Lung (tissue), 12 donors: ENCODE results near the gene EFCAB11. TPM values are rescaled to one million over a fixed set of nuclear protein-coding genes. Genes with fewer than 3 reads are reported as not detected.
"Not testable (repeated sequence)": the region's sequence is repeated elsewhere in the genome, so short reads cannot be mapped to it uniquely, and the experiment has no call there.

Experiments
- ATAC-seq: fragments of 200-7000 bp; cut with Tn5 transposase; one replicate; pipeline ENCODE4 v1.9.1; 2020; ENCODE audit warnings: moderate number of reproducible peaks; ENCODE audit not compliant: insufficient read depth, low FRiP score
- DNase-seq, 3 donors: peaks; one replicate each; pipeline ENCODE4 v3.0.0-alpha.2; 2013 to 2017
- H3K27ac ChIP-seq, 2 donors: one replicate each; pipeline ENCODE4 v1.5.1; 2013; ENCODE audit warnings: mild to moderate bottlenecking in 2 of 2, moderate library complexity in 2 of 2, control low read depth in 1 of 2, inconsistent platforms in 1 of 2, low read depth in 1 of 2, low read length in 1 of 2
- H3K27me3 ChIP-seq, 3 donors: one replicate each; pipeline ENCODE4 v1.5.1; 2013; ENCODE audit warnings: low read length in 2 of 3; ENCODE audit not compliant: control insufficient read depth in 3 of 3, insufficient read depth in 3 of 3
- H3K36me3 ChIP-seq, 4 donors: one replicate each; pipeline ENCODE4 v1.5.1; 2013; ENCODE audit warnings: low read length in 4 of 4, mild to moderate bottlenecking in 1 of 4, moderate library complexity in 1 of 4; ENCODE audit not compliant: control insufficient read depth in 4 of 4, insufficient read depth in 4 of 4
- H3K4me1 ChIP-seq, 5 donors: one replicate each; pipeline ENCODE4 v1.5.1; 2013; ENCODE audit warnings: low read length in 5 of 5, mild to moderate bottlenecking in 2 of 5, moderate library complexity in 1 of 5; ENCODE audit not compliant: control insufficient read depth in 5 of 5, insufficient read depth in 5 of 5
- H3K4me3 ChIP-seq: one replicate; pipeline ENCODE4 v1.5.1; 2013; ENCODE audit warnings: mild to moderate bottlenecking, control low read depth, moderate library complexity
- H3K9ac ChIP-seq, 2 donors: one replicate each; pipeline ENCODE4 v1.5.1; 2013; ENCODE audit warnings: low read length in 2 of 2, control low read depth in 1 of 2; ENCODE audit not compliant: insufficient read depth in 1 of 2
- H3K9me3 ChIP-seq, 4 donors: one replicate each; pipeline ENCODE4 v1.5.1; 2013; ENCODE audit warnings: low read length in 3 of 4, mild to moderate bottlenecking in 1 of 4, moderate library complexity in 1 of 4; ENCODE audit not compliant: control insufficient read depth in 4 of 4, insufficient read depth in 3 of 4
- CTCF ChIP-seq: IDR thresholded peaks from 2 replicates; pipeline ENCODE4 v1.5.1; 2012; ENCODE audit warnings: mild to moderate bottlenecking; ENCODE audit errors: control extremely low read depth, extremely low read depth
- WGBS, 2 donors: extraction: QIAGEN DNeasy Blood & Tissue Kit; methylation state at CpG; one replicate each; pipeline ENCODE4 v1.1.7; 2013; 5-methylcytosine and 5-hydroxymethylcytosine counted together
- polyA plus RNA-seq, 2 donors: library from polyadenylated mRNA; stranded (reverse); fragments of 200-250 nt; gene quantifications; one replicate each; pipeline ENCODE4 v1.2.1, GENCODE V29; 2013
- total RNA-seq, 2 donors: library from RNA; depleted of rRNA in 1 of 2; stranded (reverse); fragments of >200 nt in 1 of 2; gene quantifications; one replicate each; pipeline ENCODE4 v1.2.1, GENCODE V29; 2014 to 2021
- donor health status: control.
- donor health status: control.
- donor health status: Bipolar disorder and iron deficiency.
- donor health status: healthy.
- donor health status: DM: yes; HTN: yes; CAD: no.

Gene EFCAB11
- total and polyA plus RNA-seq, 4 donors = 2.9 to 13.0 (median 6.1) TPM

DNA sequence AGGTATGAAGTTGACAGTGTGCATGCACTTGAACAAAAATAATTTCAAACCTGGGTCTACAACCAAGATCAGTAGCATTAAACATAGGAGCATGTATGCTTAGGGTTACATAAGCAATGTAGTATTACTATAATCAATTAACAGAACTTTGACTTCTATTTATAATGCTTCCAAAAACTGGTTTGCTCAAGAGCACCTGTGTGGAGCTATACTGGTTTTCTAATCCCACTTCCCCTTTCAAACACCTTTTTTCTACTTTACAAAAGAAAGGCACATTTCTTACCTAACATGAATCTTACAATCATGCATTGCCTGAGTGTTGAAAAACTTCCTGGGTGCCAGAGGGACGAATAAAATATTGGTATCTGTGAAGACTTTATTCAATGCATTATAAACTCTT, 72.7 kb downstream of the EFCAB11 start:
- Histone ChIP-seq H3K27me3 (no peaks in the 10 kb centered on the region), H3K36me3 (no peaks in the 10 kb centered on the region), H3K27ac (no peak overlapping the region), H3K9me3 (no peaks in the 10 kb centered on the region), H3K9ac (no peak overlapping the region), H3K4me1 (no peaks in the 10 kb centered on the region), H3K4me3 (no peak overlapping the region)
- ATAC-seq = no peak
- DNase-seq = no peak
- WGBS, 2 donors = 59 to 78% methylated on average over 1 of the region's 1 CpG
- TF ChIP-seq CTCF = no peak

DNA sequence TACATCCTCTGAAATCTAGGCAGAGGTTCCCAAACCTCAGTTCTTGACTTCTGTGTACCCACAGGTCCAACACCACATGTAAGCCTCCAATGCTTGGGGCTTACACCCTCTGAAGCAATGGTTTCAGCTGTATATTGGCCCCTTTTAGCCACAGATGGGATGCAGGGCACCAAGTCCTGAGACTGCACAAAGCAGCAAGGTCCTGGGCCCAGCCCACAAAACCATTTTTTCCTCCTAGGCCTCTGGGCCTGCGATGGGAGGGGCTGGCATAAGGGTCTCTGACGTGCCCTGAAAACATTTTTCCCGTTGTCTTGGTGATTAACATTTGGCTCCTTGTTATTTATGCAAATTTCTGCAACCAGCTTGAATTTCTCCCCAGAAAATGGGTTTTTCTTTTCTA, 80.4 kb downstream of the EFCAB11 start:
- not testable (repeated sequence) for H3K4me3 ChIP-seq, H3K27ac ChIP-seq, H3K9me3 ChIP-seq, H3K9ac ChIP-seq, ATAC-seq, H3K4me1 ChIP-seq, H3K27me3 ChIP-seq, DNase-seq, H3K36me3 ChIP-seq
- 87 to 91% methylated on average over 3 of the region's 3 CpGs for WGBS, 2 donors

- WGBS, 2 donors = 87 to 98% methylated on average over 2 of the region's 2 CpGs
- no peaks in the 10 kb centered on the region for H3K4me1 ChIP-seq
- H3K27me3 ChIP-seq = no peaks in the 10 kb centered on the region
- TF ChIP-seq CTCF = no peak
- no peak overlapping the region for H3K27ac ChIP-seq
- H3K36me3 ChIP-seq = no peaks in the 10 kb centered on the region
- DNase-seq = no peak
- no peak overlapping the region for H3K9ac ChIP-seq
- peaks cover 0 to 7% (median 0%) of the 10 kb centered on the region in 4 donors for H3K9me3 ChIP-seq
- no peak overlapping the region for H3K4me3 ChIP-seq
- no peak for ATAC-seq
These were observed 84.2 kb downstream of the EFCAB11 start for GRCh38 chr14:89870316-89870715.

GRCh38 chr14:89869606-89870005, 84.9 kb downstream of the EFCAB11 start:
- Histone ChIP-seq H3K9me3 (peaks cover 0 to 5% (median 0%) of the 10 kb centered on the region in 4 donors), H3K9ac (no peak overlapping the region), H3K27ac (no peak overlapping the region), H3K4me3 (no peak overlapping the region), H3K27me3 (no peaks in the 10 kb centered on the region), H3K36me3 (no peaks in the 10 kb centered on the region), H3K4me1 (no peaks in the 10 kb centered on the region)
- no peak for TF ChIP-seq CTCF
- ATAC-seq (no peak), DNase-seq (no peak)
- WGBS, 2 donors = 94 to 97% methylated on average over 2 of the region's 2 CpGs
